ENCODE results near the gene ALDH1A2.

Gene ALDH1A2

GRCh38 chr15:57949374-57949943 is 116.1 kb downstream of the ALDH1A2 start:
- TF ChIP-seq CTCF (IDR thresholded peaks at IDR 0.05): no peak
- H3K27ac ChIP-seq: no peak overlapping the region
- no peaks in the 10 kb centered on the region for H3K4me1 ChIP-seq (ENCODE audit: control insufficient read depth in 1 of 2, insufficient read depth in 1 of 2, low read depth in 1 of 2, low read length in 1 of 2)
- H3K27me3 ChIP-seq: peaks cover 48% of the 10 kb centered on the region
- no peaks in the 10 kb centered on the region for H3K36me3 ChIP-seq
- no peak overlapping the region for H3K4me3 ChIP-seq (ENCODE audit: low read depth in 1 of 2, low read length in 1 of 2)
- no peaks in the 10 kb centered on the region for H3K9me3 ChIP-seq

- Histone ChIP-seq H3K4me3 (ENCODE audit: low read depth in 1 of 2, low read length in 1 of 2) (no peak overlapping the region), H3K27ac (no peak overlapping the region), H3K9me3 (no peaks in the 10 kb centered on the region), H3K4me1 (ENCODE audit: control insufficient read depth in 1 of 2, insufficient read depth in 1 of 2, low read depth in 1 of 2, low read length in 1 of 2) (no peaks in the 10 kb centered on the region), H3K27me3 (peaks cover 51% of the 10 kb centered on the region), H3K36me3 (no peaks in the 10 kb centered on the region)
- TF ChIP-seq CTCF (IDR thresholded peaks at IDR 0.05): no peak
Measured at GRCh38 chr15:57948351-57949289, 116.9 kb downstream of the ALDH1A2 start.

GRCh38 chr15:57947781-57948180 is 117.7 kb downstream of the ALDH1A2 start:
- Histone ChIP-seq H3K27me3 (peaks cover 50% of the 10 kb centered on the region), H3K9me3 (no peaks in the 10 kb centered on the region)
- TF ChIP-seq CTCF (IDR thresholded peaks at IDR 0.05): no peak

GRCh38 chr15:57947282-57947681 is 118.2 kb downstream of the ALDH1A2 start:
- Histone ChIP-seq H3K9me3 (no peaks in the 10 kb centered on the region), H3K27me3 (peaks cover 48% of the 10 kb centered on the region), H3K4me3 (ENCODE audit: low read depth in 1 of 2, low read length in 1 of 2) (no peak overlapping the region), H3K4me1 (ENCODE audit: control insufficient read depth in 1 of 2, insufficient read depth in 1 of 2, low read depth in 1 of 2, low read length in 1 of 2) (no peaks in the 10 kb centered on the region), H3K27ac (no peak overlapping the region), H3K36me3 (no peaks in the 10 kb centered on the region)
- TF ChIP-seq CTCF (IDR thresholded peaks at IDR 0.05): no peak

More at GRCh38 chr15:57947781-57948180, 117.7 kb downstream of the ALDH1A2 start:
- Histone ChIP-seq H3K27ac (no peak overlapping the region), H3K4me1 (ENCODE audit: control insufficient read depth in 1 of 2, insufficient read depth in 1 of 2, low read depth in 1 of 2, low read length in 1 of 2) (no peaks in the 10 kb centered on the region), H3K36me3 (no peaks in the 10 kb centered on the region), H3K4me3 (ENCODE audit: low read depth in 1 of 2, low read length in 1 of 2) (no peak overlapping the region)

GRCh38 chr15:57946491-57947048 is 118.9 kb downstream of the ALDH1A2 start:
- Histone ChIP-seq H3K4me3 (ENCODE audit: low read depth in 1 of 2, low read length in 1 of 2) (no peak overlapping the region), H3K36me3 (no peaks in the 10 kb centered on the region), H3K27ac (no peak overlapping the region), H3K4me1 (ENCODE audit: control insufficient read depth in 1 of 2, insufficient read depth in 1 of 2, low read depth in 1 of 2, low read length in 1 of 2) (no peaks in the 10 kb centered on the region), H3K9me3 (no peaks in the 10 kb centered on the region), H3K27me3 (peaks cover 46% of the 10 kb centered on the region)
- TF ChIP-seq CTCF (IDR thresholded peaks at IDR 0.05): no peak

All from neutrophil (primary cell).